ENCODE data around the gene ACP4. TPM values are rescaled to one million over a fixed set of nuclear protein-coding genes. Genes with fewer than 3 reads are reported as not detected.

Gene ACP4
- total RNA-seq, 1 donor = not detected

DNA sequence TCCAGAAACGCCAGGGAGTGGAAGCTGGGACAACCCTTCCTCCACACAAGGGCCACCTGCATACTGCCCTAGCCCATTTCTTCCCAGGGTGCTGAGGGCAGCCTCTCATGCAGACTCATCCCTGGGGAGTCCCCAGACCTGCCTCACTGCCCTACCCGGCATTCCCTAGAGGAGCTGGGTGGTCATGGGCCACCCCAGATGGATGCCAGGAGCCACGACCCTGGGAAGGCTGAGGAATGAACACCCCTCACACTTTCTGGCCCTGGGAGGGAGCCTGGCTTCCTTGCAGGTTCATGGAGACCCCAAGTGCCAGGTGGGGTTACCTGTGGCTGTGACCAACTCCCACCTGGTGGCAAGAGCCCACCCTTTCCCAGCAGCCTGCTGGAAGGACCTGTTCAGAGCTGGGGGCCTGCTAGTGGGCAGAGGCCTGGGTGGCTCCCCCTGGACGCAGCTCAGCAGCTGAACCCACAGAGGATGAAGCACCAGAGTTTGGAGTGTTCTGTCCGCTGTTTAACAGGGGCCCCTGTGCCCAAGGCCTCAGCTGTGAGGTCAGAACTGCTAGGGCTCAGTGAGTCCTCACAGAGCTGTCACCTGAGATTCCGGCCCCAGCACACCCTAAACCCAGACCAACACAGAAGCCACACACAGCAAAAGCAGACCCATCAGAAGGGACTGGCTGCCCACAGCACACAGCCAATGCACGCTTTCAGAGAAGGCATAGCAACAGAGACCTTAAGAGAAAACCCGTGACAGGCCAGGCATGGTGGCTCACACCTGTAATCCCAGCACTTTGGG is 6.6 kb downstream of the ACP4 start:
- TF ChIP-seq CTCF (IDR thresholded peaks at IDR 0.05; ENCODE audit: insufficient read depth, low read length) = no peak
- no peak overlapping the region for H3K4me3 ChIP-seq (ENCODE audit: low read depth, low read length)
- no peak for DNase-seq (ENCODE audit: low read depth)

DNA sequence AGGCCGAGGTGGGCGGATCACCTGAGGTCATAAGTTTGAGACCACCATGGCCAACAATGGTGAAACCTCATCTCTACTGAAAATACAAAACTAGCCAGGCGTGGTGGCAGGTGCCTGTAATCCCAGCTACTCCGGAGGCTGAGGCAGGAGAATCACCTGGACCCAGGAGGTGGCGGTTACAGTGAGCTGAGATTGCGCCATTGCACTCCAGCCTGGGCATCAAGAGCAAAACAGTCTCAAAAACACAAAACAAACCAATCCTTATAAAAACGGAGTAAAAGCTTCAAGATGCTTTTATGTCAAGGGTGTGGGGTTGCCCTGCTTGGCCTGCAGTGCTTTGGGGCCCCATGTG is 7.2 kb downstream of the ACP4 start:
- DNase-seq (ENCODE audit: low read depth) = no peak
- H3K4me3 ChIP-seq (ENCODE audit: low read depth, low read length) = no peak overlapping the region
- TF ChIP-seq CTCF (IDR thresholded peaks at IDR 0.05; ENCODE audit: insufficient read depth, low read length) = no peak

GRCh38 chr19:50797781-50798658 is 7.8 kb downstream of the ACP4 start:
- H3K4me3 ChIP-seq (ENCODE audit: low read depth, low read length) = no peak overlapping the region
- no peak for DNase-seq (ENCODE audit: low read depth)
- no peak for TF ChIP-seq CTCF (IDR thresholded peaks at IDR 0.05; ENCODE audit: insufficient read depth, low read length)

- no peak overlapping the region for H3K4me3 ChIP-seq (ENCODE audit: low read depth, low read length)
- no peak for TF ChIP-seq CTCF (IDR thresholded peaks at IDR 0.05; ENCODE audit: insufficient read depth, low read length)
- no peak for DNase-seq (ENCODE audit: low read depth)
Measured at GRCh38 chr19:50798659-50799546, 8.7 kb downstream of the ACP4 start.

DNA sequence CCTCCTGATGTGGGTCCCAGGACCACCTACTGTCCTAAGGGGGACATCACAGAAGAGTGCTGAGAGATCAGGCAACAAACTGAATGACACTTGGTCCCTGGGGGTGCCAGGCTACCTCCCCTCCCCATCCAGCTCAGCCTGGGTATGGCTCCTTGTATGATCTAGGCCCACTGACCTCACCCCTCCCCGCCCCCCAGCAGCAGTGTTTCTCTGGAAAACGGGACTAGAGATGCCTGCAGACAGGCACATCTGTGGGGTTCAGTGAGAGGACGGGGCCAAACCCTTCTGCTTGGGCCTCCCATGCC is 9.3 kb downstream of the ACP4 start:
- H3K4me3 ChIP-seq (ENCODE audit: low read depth, low read length) = no peak overlapping the region
- no peak for DNase-seq (ENCODE audit: low read depth)
- TF ChIP-seq CTCF (IDR thresholded peaks at IDR 0.05; ENCODE audit: insufficient read depth, low read length) = no peak

- H3K4me3 ChIP-seq (ENCODE audit: low read depth, low read length) = no peak overlapping the region
- TF ChIP-seq CTCF (IDR thresholded peaks at IDR 0.05; ENCODE audit: insufficient read depth, low read length) = no peak
- DNase-seq (ENCODE audit: low read depth) = no peak
Measured at GRCh38 chr19:50801107-50801506, 10.9 kb downstream of the ACP4 start.

Measured in fibroblast of the aortic adventitia (primary cell).